Neural cell (in vitro differentiated cells): ENCODE results near the gene TREM1.

Source experiments
- CTCF ChIP-seq: fragments of 450-650 bp; IDR thresholded peaks from 2 replicates; pipeline ENCODE4 v1.5.1; 2014; ENCODE audit warnings: antibody characterized with exemption, mild to moderate bottlenecking, moderate library complexity; ENCODE audit not compliant: poor library complexity, severe bottlenecking
- EP300 ChIP-seq: fragments of 450-650 bp; conservative IDR thresholded peaks from 2 replicates; pipeline ENCODE4 v1.6.1; 2014; ENCODE audit warnings: antibody characterized with exemption, mild to moderate bottlenecking, moderate library complexity; ENCODE audit not compliant: poor library complexity, severe bottlenecking
- POLR2AphosphoS5 ChIP-seq: IDR thresholded peaks from 2 replicates; pipeline ENCODE4 v1.6.1; 2012
- REST ChIP-seq: IDR thresholded peaks from 2 replicates; pipeline ENCODE4 v1.6.1; 2012; ENCODE audit warnings: borderline replicate concordance

GRCh38 chr6:41231246-41231645 lies 55.2 kb downstream of the TREM1 start:
- TF ChIP-seq POLR2AphosphoS5 = no peak
- TF ChIP-seq CTCF = no peak
- no peak for TF ChIP-seq REST
- no peak for TF ChIP-seq EP300
